Keratinocyte (primary cell): ENCODE measurements around the gene ULK3. TPM values are rescaled to one million over a fixed set of nuclear protein-coding genes. Genes with fewer than 3 reads are reported as not detected.

Source experiments
- DNase-seq: peaks from one replicate; pipeline ENCODE4 v3.0.0-alpha.2; 2011; ENCODE audit warnings: low read depth, missing footprints, low spot score
- FAIRE-seq: peaks from 2 replicates; lab custom pipeline; 2011; peaks lifted over from hg19 to GRCh38; lab: Jason Lieb, UNC
- H2AFZ ChIP-seq: 2 replicates; pipeline ENCODE4 v1.6.0; 2012; ENCODE audit warnings: low read length, control low read depth, inconsistent platforms; ENCODE audit not compliant: control insufficient read depth
- H3K27ac ChIP-seq: 2 replicates; pipeline ENCODE4 v1.5.1; 2011; ENCODE audit warnings: low read length; ENCODE audit not compliant: control insufficient read depth, insufficient read depth
- H3K27me3 ChIP-seq: 3 replicates; pipeline ENCODE4 v1.6.0; 2011; ENCODE audit warnings: low read length; ENCODE audit not compliant: control insufficient read depth, insufficient read depth; ENCODE audit errors: extremely low read depth
- H3K36me3 ChIP-seq, 2 experiments: 2 replicates in 1 of 2; 3 replicates in 1 of 2; pipeline ENCODE4 v1.5.1; 2011; ENCODE audit warnings: low read length in 2 of 2, mild to moderate bottlenecking in 1 of 2; ENCODE audit not compliant: control insufficient read depth in 2 of 2, insufficient read depth in 2 of 2; ENCODE audit errors: extremely low read depth in 1 of 2
- H3K4me1 ChIP-seq: 3 replicates; pipeline ENCODE4 v1.5.1; 2011; ENCODE audit warnings: low read length; ENCODE audit not compliant: control insufficient read depth, insufficient read depth; ENCODE audit errors: extremely low read depth
- H3K4me2 ChIP-seq: 3 replicates; pipeline ENCODE4 v1.6.0; 2011; ENCODE audit warnings: low read depth, low read length; ENCODE audit not compliant: control insufficient read depth, insufficient read depth; ENCODE audit errors: extremely low read depth
- H3K4me3 ChIP-seq, 3 experiments: fragments of 200-600 bp in 1 of 3; sonication (generic) in 1 of 3; 2 replicates in 2 of 3; 3 replicates in 1 of 3; pipeline ENCODE4 v1.5.1; 2011 to 2016; ENCODE audit warnings: low read length in 3 of 3, mild to moderate bottlenecking in 3 of 3, control low read depth in 2 of 3, inconsistent platforms in 1 of 3, low read depth in 1 of 3, mixed read lengths in 1 of 3, mixed run types in 1 of 3, moderate library complexity in 1 of 3; ENCODE audit not compliant: control insufficient read depth in 2 of 3, insufficient read depth in 2 of 3; ENCODE audit errors: extremely low read depth in 1 of 3
- H3K79me2 ChIP-seq: 2 replicates; pipeline ENCODE4 v1.6.0; 2012; ENCODE audit warnings: low read length; ENCODE audit not compliant: control insufficient read depth, insufficient read depth
- H3K9ac ChIP-seq: 3 replicates; pipeline ENCODE4 v1.6.0; 2011; ENCODE audit warnings: low read length; ENCODE audit not compliant: control insufficient read depth, insufficient read depth; ENCODE audit errors: extremely low read depth
- H3K9me1 ChIP-seq: 3 replicates; pipeline ENCODE4 v1.6.0; 2011; ENCODE audit warnings: low read length; ENCODE audit not compliant: control insufficient read depth, insufficient read depth; ENCODE audit errors: extremely low read depth
- H3K9me3 ChIP-seq: 2 replicates; pipeline ENCODE4 v1.5.1; 2012; ENCODE audit warnings: low read depth, low read length; ENCODE audit not compliant: control insufficient read depth
- H4K20me1 ChIP-seq: 3 replicates; pipeline ENCODE4 v1.6.0; 2011; ENCODE audit warnings: low read length; ENCODE audit not compliant: control insufficient read depth, insufficient read depth; ENCODE audit errors: extremely low read depth
- CTCF ChIP-seq, 3 experiments: IDR thresholded peaks in 1 of 3; conservative IDR thresholded peaks in 1 of 3; optimal IDR thresholded peaks in 1 of 3; 2 replicates in 2 of 3; 3 replicates in 1 of 3; pipeline versions ENCODE3 to v1.5.1; 2011; ENCODE audit warnings: low read length in 3 of 3, mild to moderate bottlenecking in 3 of 3, moderate library complexity in 2 of 3, control low read depth in 1 of 3, inconsistent platforms in 1 of 3; ENCODE audit not compliant: insufficient read depth in 2 of 3; ENCODE audit errors: extremely low read depth in 1 of 3
- EZH2 ChIP-seq: IDR thresholded peaks from one replicate; pipeline ENCODE4 v1.6.1; 2012; ENCODE audit warnings: inconsistent platforms, mild to moderate bottlenecking, low read length, moderate library complexity
- dilution Hi-C: fragments of 300-500 bp; cut with MboI; formaldehyde crosslinking; loops from one replicate; pipeline ENCODE4 v1.7.0; 2020; ENCODE audit warnings: low sequenced_read_pairs; ENCODE audit not compliant: extremely low pct_ligation_motif_present
- polyA plus RNA-seq, 5 experiments: library from polyadenylated mRNA; depleted of rRNA in 3 of 5; stranded (reverse) in 3 of 5; stranded (forward) in 1 of 5; unstranded in 1 of 5; fragments of >200 nt; gene quantifications; 1 replicate in 1 of 5; 2 replicates in 3 of 5; 3 replicates in 1 of 5; pipeline versions ENCODE4 v1.2.1 to v1.2.3, GENCODE V29; 2011 to 2012; ENCODE audit warnings: missing spikeins in 2 of 5, low read depth in 1 of 5, low replicate concordance in 1 of 5

The ULK3 gene
- polyA plus RNA-seq, 1 donor (not counting 4 experiments of a cell fraction or from before 2014, with no cell fraction given), result 16.5 TPM

- Histone ChIP-seq H3K36me3 (peaks cover under 1 to 1% of the 10 kb centered on the region in 2 experiments), H3K4me3 (no peak overlapping the region), H3K27me3 (no peaks in the 10 kb centered on the region), H3K4me2 (peak overlapping the region; percentile 7), H3K4me1 (peaks cover 54% of the 10 kb centered on the region), H4K20me1 (no peaks in the 10 kb centered on the region), H3K9ac (peak overlapping the region; percentile 38), H2AFZ (peak overlapping the region; percentile 5), H3K9me3 (no peaks in the 10 kb centered on the region), H3K9me1 (peaks cover 4% of the 10 kb centered on the region), H3K79me2 (peaks cover 36% of the 10 kb centered on the region), H3K27ac (peak overlapping the region; percentile 86)
- dilution Hi-C loops, result no loop called here
- DNase-seq (no peak), FAIRE-seq (peak; percentile 49)
- TF ChIP-seq EZH2 (no peak), CTCF (optimal IDR thresholded peaks at IDR 0.05 in 1 of 3, IDR thresholded peaks at IDR 0.05 in 1 of 3, conservative IDR thresholded peaks at IDR 0.05 in 1 of 3; ENCODE audit: extremely low read depth in 1 of 3, insufficient read depth in 2 of 3, low read length in 3 of 3) (no peak)
Observed at GRCh38 chr15:74863239-74864056, 20.5 kb upstream of the ULK3 start.

- H4K20me1 ChIP-seq, result no peaks in the 10 kb centered on the region
- no peak for FAIRE-seq
Observed at GRCh38 chr15:74858369-74858740, 15.4 kb upstream of the ULK3 start.

More at GRCh38 chr15:74858369-74858740, 15.4 kb upstream of the ULK3 start:
- Histone ChIP-seq H3K4me3 (no peak overlapping the region), H3K9me1 (peaks cover 6% of the 10 kb centered on the region), H3K79me2 (peaks cover 22% of the 10 kb centered on the region), H2AFZ (no peak overlapping the region), H3K4me1 (peaks cover 22% of the 10 kb centered on the region), H3K9ac (no peak overlapping the region), H3K4me2 (no peak overlapping the region), H3K27me3 (no peaks in the 10 kb centered on the region), H3K36me3 (peaks cover 6 to 8% of the 10 kb centered on the region in 2 experiments), H3K9me3 (no peaks in the 10 kb centered on the region), H3K27ac (no peak overlapping the region)
- no peak for DNase-seq
- TF ChIP-seq CTCF (optimal IDR thresholded peaks at IDR 0.05 in 1 of 3, IDR thresholded peaks at IDR 0.05 in 1 of 3, conservative IDR thresholded peaks at IDR 0.05 in 1 of 3; ENCODE audit: extremely low read depth in 1 of 3, insufficient read depth in 2 of 3, low read length in 3 of 3) (no peak), EZH2 (no peak)
- dilution Hi-C loops, result no loop called here
